Measurements from ENCODE around the gene NET1.

Gene NET1

DNA sequence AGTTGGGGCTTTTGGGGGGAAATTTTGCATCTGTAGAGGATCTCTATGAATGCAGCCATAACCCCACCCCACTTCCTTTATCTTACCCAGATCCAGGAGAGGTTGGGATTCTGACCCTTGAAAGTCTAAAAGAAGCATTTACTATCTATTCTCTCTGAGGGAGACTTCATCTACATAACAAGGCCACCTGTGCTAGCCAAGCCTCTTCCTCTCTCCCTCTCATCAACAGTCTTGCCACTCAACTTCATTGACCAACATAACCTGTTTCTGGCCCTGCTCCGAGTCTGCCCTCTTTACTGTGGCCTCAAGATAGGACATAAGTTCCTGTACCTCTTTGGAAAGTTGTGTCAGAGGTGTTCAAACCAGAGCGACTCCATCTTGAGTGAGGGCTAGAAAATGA, 27.1 kb upstream of the NET1 start:
- H3K4me3 ChIP-seq (ENCODE audit: insufficient read length, low read depth), result no peak overlapping the region
- no peaks in the 10 kb centered on the region for H3K27me3 ChIP-seq (ENCODE audit: insufficient read depth, insufficient read length)
- no peaks in the 10 kb centered on the region for H3K36me3 ChIP-seq (ENCODE audit: insufficient read depth, insufficient read length, low read length)
- no peaks in the 10 kb centered on the region for H3K4me1 ChIP-seq (ENCODE audit: insufficient read depth, insufficient read length)
- DNase-seq (ENCODE audit: low read depth, low spot score), result peak; percentile 66
- peaks cover 10% of the 10 kb centered on the region for H3K9me3 ChIP-seq (ENCODE audit: insufficient read depth, low read length)
- no peak overlapping the region for H3K9ac ChIP-seq (ENCODE audit: insufficient read length, low read depth)
- TF ChIP-seq ZNF274 (IDR thresholded peaks at IDR 0.05; ENCODE audit: low read depth, low read length) (no peak), YY1 (IDR thresholded peaks at IDR 0.05; ENCODE audit: insufficient read depth, insufficient read length) (no peak), SUZ12 (IDR thresholded peaks at IDR 0.05; ENCODE audit: extremely low read depth, insufficient read depth, insufficient read length) (no peak)

DNA sequence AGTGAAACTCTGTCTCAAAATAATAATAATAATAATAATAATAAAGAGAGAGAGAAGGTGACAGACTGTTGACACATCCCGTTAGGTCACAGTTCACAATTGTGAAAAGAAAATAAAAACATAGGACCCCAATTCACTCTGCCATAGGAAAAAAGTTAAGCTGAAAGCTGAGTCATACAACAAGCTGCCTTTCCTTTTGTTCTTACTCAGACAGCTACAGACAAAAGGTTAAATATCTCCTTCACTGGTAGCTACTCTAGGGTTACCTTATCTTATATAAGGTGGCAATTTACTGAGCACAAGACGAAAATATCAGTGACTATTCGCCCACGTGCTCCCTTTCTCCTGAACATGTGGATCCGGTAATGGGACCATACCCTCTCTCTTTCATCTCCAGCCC, 25.2 kb upstream of the NET1 start:
- peaks cover 27% of the 10 kb centered on the region for H3K9me3 ChIP-seq (ENCODE audit: insufficient read depth, low read length)
- no peak overlapping the region for H3K4me3 ChIP-seq (ENCODE audit: insufficient read length, low read depth)
- TF ChIP-seq YY1 (IDR thresholded peaks at IDR 0.05; ENCODE audit: insufficient read depth, insufficient read length) (no peak), ZNF274 (IDR thresholded peaks at IDR 0.05; ENCODE audit: low read depth, low read length) (no peak), SUZ12 (IDR thresholded peaks at IDR 0.05; ENCODE audit: extremely low read depth, insufficient read depth, insufficient read length) (no peak)

DNA sequence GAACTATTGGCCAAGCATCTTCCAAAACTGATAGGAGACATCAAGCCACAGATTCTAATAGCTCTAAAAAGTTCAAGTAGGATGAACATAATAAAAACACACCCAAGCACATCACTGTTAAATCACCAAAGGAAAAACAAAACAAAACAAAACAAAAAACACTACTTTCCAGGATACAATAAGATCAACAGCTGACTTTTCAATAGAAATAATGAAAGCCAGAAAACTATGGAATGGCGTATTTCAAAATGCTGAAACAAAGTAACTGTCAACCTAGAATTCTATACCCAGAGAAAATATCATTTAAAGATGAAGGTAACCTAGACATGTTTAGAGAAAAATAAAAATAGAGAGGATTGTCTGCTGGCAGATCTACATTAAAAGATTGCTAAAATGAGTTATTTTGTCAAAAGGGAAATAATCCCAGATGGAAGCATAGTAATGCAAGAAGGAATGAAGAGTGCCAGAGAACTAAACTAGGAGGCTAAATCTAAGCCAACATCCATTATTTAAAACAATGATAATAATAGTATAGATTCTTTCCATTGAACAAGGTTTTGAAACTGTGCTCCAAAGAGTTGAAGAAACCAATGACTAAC, 21.7 kb upstream of the NET1 start:
- TF ChIP-seq YY1 (IDR thresholded peaks at IDR 0.05; ENCODE audit: insufficient read depth, insufficient read length), result no peak
- TF ChIP-seq SUZ12 (IDR thresholded peaks at IDR 0.05; ENCODE audit: extremely low read depth, insufficient read depth, insufficient read length), result no peak
- TF ChIP-seq ZNF274 (IDR thresholded peaks at IDR 0.05; ENCODE audit: low read depth, low read length), result no peak
- DNase-seq (ENCODE audit: low read depth, low spot score), result no peak
- H3K4me3 ChIP-seq (ENCODE audit: insufficient read length, low read depth), result no peak overlapping the region
- no peak overlapping the region for H3K9ac ChIP-seq (ENCODE audit: insufficient read length, low read depth)
- H3K27me3 ChIP-seq (ENCODE audit: insufficient read depth, insufficient read length), result no peaks in the 10 kb centered on the region
- H3K9me3 ChIP-seq (ENCODE audit: insufficient read depth, low read length), result peaks cover 27% of the 10 kb centered on the region
- H3K4me1 ChIP-seq (ENCODE audit: insufficient read depth, insufficient read length), result no peaks in the 10 kb centered on the region
- H3K36me3 ChIP-seq (ENCODE audit: insufficient read depth, insufficient read length, low read length), result no peaks in the 10 kb centered on the region

More for the DNA sequence above, 25.2 kb upstream of the NET1 start:
- H3K27me3 ChIP-seq (ENCODE audit: insufficient read depth, insufficient read length), result no peaks in the 10 kb centered on the region
- H3K36me3 ChIP-seq (ENCODE audit: insufficient read depth, insufficient read length, low read length), result no peaks in the 10 kb centered on the region
- H3K4me1 ChIP-seq (ENCODE audit: insufficient read depth, insufficient read length), result no peaks in the 10 kb centered on the region
- no peak for DNase-seq (ENCODE audit: low read depth, low spot score)
- H3K9ac ChIP-seq (ENCODE audit: insufficient read length, low read depth), result no peak overlapping the region

DNA sequence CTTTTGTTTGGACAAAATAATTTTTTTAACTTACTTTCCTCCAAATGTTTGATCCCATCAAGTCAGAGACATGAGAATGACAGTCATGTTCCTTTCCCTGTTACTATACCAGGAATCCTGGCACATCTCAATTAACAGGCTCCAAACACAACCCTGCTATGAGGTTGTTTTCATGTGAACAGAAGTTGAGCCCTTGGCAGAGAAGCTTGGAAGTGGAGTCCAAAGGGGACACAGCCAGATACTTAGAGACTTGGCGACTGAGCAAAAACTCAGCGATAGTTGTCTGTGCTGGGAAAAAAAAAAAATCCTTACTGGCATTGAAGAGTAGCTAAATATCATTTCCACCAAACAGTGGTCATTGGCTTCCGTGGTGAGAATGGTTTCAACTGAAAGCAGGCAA, 20.6 kb upstream of the NET1 start:
- TF ChIP-seq YY1 (IDR thresholded peaks at IDR 0.05; ENCODE audit: insufficient read depth, insufficient read length) (no peak), SUZ12 (IDR thresholded peaks at IDR 0.05; ENCODE audit: extremely low read depth, insufficient read depth, insufficient read length) (no peak), ZNF274 (IDR thresholded peaks at IDR 0.05; ENCODE audit: low read depth, low read length) (no peak)
- no peaks in the 10 kb centered on the region for H3K4me1 ChIP-seq (ENCODE audit: insufficient read depth, insufficient read length)
- H3K9me3 ChIP-seq (ENCODE audit: insufficient read depth, low read length), result peaks cover 27% of the 10 kb centered on the region
- no peak overlapping the region for H3K4me3 ChIP-seq (ENCODE audit: insufficient read length, low read depth)
- H3K27me3 ChIP-seq (ENCODE audit: insufficient read depth, insufficient read length), result no peaks in the 10 kb centered on the region
- H3K36me3 ChIP-seq (ENCODE audit: insufficient read depth, insufficient read length, low read length), result no peaks in the 10 kb centered on the region
- H3K9ac ChIP-seq (ENCODE audit: insufficient read length, low read depth), result no peak overlapping the region
- no peak for DNase-seq (ENCODE audit: low read depth, low spot score)

DNA sequence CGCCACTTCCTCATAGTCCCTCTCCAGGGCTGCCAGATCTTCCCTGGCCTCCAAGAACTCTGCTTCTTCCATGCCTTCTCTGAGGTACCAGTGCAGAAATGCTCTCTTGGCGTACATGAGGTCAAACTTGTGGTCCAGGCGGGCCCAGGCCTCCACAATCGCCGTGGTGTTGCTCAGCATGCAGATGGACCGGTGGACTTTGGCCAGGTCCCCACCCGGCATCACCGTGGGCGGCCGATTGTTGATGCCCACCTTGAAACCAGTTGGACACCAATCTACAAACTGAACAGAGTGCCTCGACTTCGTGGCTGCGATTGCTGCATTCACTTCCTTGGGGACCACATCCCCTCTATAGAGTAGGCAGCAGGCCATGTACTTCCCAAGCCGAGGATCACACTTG, 18.8 kb upstream of the NET1 start:
- no peak for TF ChIP-seq ZNF274 (IDR thresholded peaks at IDR 0.05; ENCODE audit: low read depth, low read length)
- TF ChIP-seq SUZ12 (IDR thresholded peaks at IDR 0.05; ENCODE audit: extremely low read depth, insufficient read depth, insufficient read length), result no peak
- no peak for TF ChIP-seq YY1 (IDR thresholded peaks at IDR 0.05; ENCODE audit: insufficient read depth, insufficient read length)
- Histone ChIP-seq H3K36me3 (ENCODE audit: insufficient read depth, insufficient read length, low read length) (no peaks in the 10 kb centered on the region), H3K4me1 (ENCODE audit: insufficient read depth, insufficient read length) (no peaks in the 10 kb centered on the region), H3K9ac (ENCODE audit: insufficient read length, low read depth) (no peak overlapping the region), H3K9me3 (ENCODE audit: insufficient read depth, low read length) (peaks cover 27% of the 10 kb centered on the region), H3K27me3 (ENCODE audit: insufficient read depth, insufficient read length) (no peaks in the 10 kb centered on the region), H3K4me3 (ENCODE audit: insufficient read length, low read depth) (no peak overlapping the region)
- DNase-seq (ENCODE audit: low read depth, low spot score), result no peak

DNA sequence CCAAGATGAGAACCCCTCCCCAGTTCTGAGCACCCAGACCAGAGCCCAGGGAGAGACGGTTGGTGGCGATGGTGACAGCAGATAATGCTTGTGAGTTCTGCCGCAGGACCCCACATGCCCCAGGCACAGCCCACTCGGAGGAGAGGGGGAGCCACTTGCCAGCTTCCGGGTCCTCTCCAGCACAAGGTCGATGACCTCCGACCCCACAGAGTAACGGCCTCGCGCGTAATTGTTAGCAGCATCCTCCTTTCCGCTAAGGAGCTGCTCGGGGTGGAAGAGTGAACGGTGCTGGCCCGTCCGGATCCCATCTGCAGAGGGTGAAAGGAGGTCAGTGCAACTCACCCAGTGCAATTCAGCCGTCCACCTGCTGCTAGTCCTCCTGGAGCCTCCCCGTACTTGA, 17.2 kb upstream of the NET1 start:
- no peak overlapping the region for H3K4me3 ChIP-seq (ENCODE audit: insufficient read length, low read depth)
- peaks cover 17% of the 10 kb centered on the region for H3K9me3 ChIP-seq (ENCODE audit: insufficient read depth, low read length)
- H3K36me3 ChIP-seq (ENCODE audit: insufficient read depth, insufficient read length, low read length), result no peaks in the 10 kb centered on the region
- no peak for TF ChIP-seq ZNF274 (IDR thresholded peaks at IDR 0.05; ENCODE audit: low read depth, low read length)
- TF ChIP-seq YY1 (IDR thresholded peaks at IDR 0.05; ENCODE audit: insufficient read depth, insufficient read length), result no peak
- TF ChIP-seq SUZ12 (IDR thresholded peaks at IDR 0.05; ENCODE audit: extremely low read depth, insufficient read depth, insufficient read length), result no peak
- H3K9ac ChIP-seq (ENCODE audit: insufficient read length, low read depth), result no peak overlapping the region
- no peaks in the 10 kb centered on the region for H3K4me1 ChIP-seq (ENCODE audit: insufficient read depth, insufficient read length)
- H3K27me3 ChIP-seq (ENCODE audit: insufficient read depth, insufficient read length), result no peaks in the 10 kb centered on the region
- no peak for DNase-seq (ENCODE audit: low read depth, low spot score)

DNA sequence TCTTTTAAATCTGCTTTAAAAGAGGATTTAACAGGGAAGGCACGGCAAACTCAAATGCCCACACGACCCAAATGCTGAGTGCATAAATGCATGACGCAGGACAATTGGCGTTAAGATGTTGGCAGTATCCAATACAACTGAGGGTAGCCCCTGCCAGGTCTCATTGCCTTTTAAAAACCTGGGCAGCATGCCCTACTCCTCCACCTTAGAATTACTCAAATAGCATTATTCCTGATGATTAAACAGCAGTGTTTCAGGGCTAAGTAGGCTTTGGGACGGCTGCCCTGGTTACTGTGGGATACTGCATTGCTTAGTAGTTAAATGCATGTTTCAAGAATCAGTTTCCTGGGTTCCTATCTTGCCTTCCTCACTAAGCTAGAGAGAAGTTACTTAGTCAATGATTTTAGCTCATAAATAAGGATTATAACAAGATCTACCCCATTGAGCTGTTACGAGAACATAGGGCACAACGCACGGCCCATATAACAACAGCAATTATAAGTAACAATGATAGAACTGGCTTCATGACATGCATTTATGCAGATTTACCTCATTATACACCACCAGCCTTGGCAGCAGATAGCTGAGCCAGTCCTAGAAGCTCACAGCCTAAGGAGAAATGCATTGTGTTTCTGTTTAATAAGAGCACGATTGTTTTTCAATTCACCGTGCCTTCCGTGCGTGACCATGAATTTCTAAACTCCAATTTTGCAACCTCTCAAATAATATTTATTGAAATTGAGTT, 15.6 kb upstream of the NET1 start:
- no peaks in the 10 kb centered on the region for H3K27me3 ChIP-seq (ENCODE audit: insufficient read depth, insufficient read length)
- H3K36me3 ChIP-seq (ENCODE audit: insufficient read depth, insufficient read length, low read length), result no peaks in the 10 kb centered on the region
- peaks cover 2% of the 10 kb centered on the region; the same call in 1 of the 2 replicates for H3K9me3 ChIP-seq (ENCODE audit: insufficient read depth, low read length)
- no peaks in the 10 kb centered on the region for H3K4me1 ChIP-seq (ENCODE audit: insufficient read depth, insufficient read length)
- no peak overlapping the region for H3K4me3 ChIP-seq (ENCODE audit: insufficient read length, low read depth)
- H3K9ac ChIP-seq (ENCODE audit: insufficient read length, low read depth), result no peak overlapping the region
- DNase-seq (ENCODE audit: low read depth, low spot score), result no peak
- TF ChIP-seq YY1 (IDR thresholded peaks at IDR 0.05; ENCODE audit: insufficient read depth, insufficient read length) (no peak), SUZ12 (IDR thresholded peaks at IDR 0.05; ENCODE audit: extremely low read depth, insufficient read depth, insufficient read length) (no peak), ZNF274 (IDR thresholded peaks at IDR 0.05; ENCODE audit: low read depth, low read length) (no peak)

Measured in NT2/D1 (cell line).